Left lung (tissue), 10 donors: ENCODE data around the gene NEURL1. TPM values are rescaled to one million over a fixed set of nuclear protein-coding genes. Genes with fewer than 3 reads are reported as not detected.

Experiments used
- ATAC-seq: fragments of 200-7000 bp; cut with Tn5 transposase; one replicate; pipeline ENCODE4 v1.9.1; 2020; ENCODE audit warnings: moderate library complexity
- DNase-seq, 4 donors: peaks; one replicate each; pipeline ENCODE4 v3.0.0-alpha.2; 2013 to 2020
- H3K27ac ChIP-seq, 2 donors: fragments of 200-600 bp; sonication (generic) in 1 of 2; one replicate each; pipeline versions ENCODE4 v1.5.0 to v1.8.0; 2020 to 2021
- H3K27me3 ChIP-seq, 2 donors: fragments of 200-600 bp; sonication (generic) in 1 of 2; one replicate each; pipeline versions ENCODE4 v1.5.0 to v1.8.0; 2020 to 2021
- H3K36me3 ChIP-seq, 2 donors: fragments of 200-600 bp; sonication (generic) in 1 of 2; one replicate each; pipeline versions ENCODE4 v1.5.0 to v1.8.0; 2020 to 2021
- H3K4me1 ChIP-seq, 2 donors: fragments of 200-600 bp; one replicate each; pipeline ENCODE4 v1.8.0; 2021
- H3K4me3 ChIP-seq, 2 donors: fragments of 200-600 bp; sonication (generic) in 1 of 2; one replicate each; pipeline versions ENCODE4 v1.5.0 to v1.8.0; 2020 to 2021; ENCODE audit warnings: mild to moderate bottlenecking in 1 of 2
- H3K9me3 ChIP-seq, 2 donors: fragments of 200-600 bp; sonication (generic) in 1 of 2; one replicate each; pipeline versions ENCODE4 v1.5.0 to v1.8.0; 2020 to 2021
- CTCF ChIP-seq, 2 donors: fragments of 200-600 bp; sonication (generic) in 1 of 2; IDR thresholded peaks; one replicate each; pipeline versions ENCODE4 v1.5.0 to v1.8.0; 2021; ENCODE audit warnings: antibody characterized with exemption in 2 of 2
- intact Hi-C, 2 donors: fragments of 100-400 bp; cut with DNase I; formaldehyde crosslinking; loops; one replicate each; pipeline versions ENCODE4 v1.11.2 to v1.14.2; 2022
- polyA plus RNA-seq, 6 donors: library from polyadenylated mRNA; unstranded; fragments of 120-200 nt; gene quantifications; one replicate each; pipeline ENCODE4 v1.2.1, GENCODE V29; 2013; ENCODE audit not compliant: insufficient read length in 6 of 6
- total RNA-seq, 2 donors: library from RNA; stranded (reverse); fragmentation: NEBNext Ultra II Directional; extraction: Animal tissue kit (Norgen Biotek cat#: 25700); gene quantifications; one replicate each; pipeline ENCODE4 v1.2.1, GENCODE V29; 2021
- donor health status: DM: no; HTN: yes; CAD: no.
- donor health status: DM: no; HTN: no; CAD: no.

The NEURL1 gene
- total and polyA plus RNA-seq, 8 donors, result 0.76 to 2.1 (median 1.4) TPM

- peaks cover 0 to 1% of the 10 kb centered on the region in 2 donors for H3K4me1 ChIP-seq
- H3K9me3 ChIP-seq, result no peaks in the 10 kb centered on the region
- TF ChIP-seq CTCF (IDR thresholded peaks at IDR 0.05), result no peak
- H3K36me3 ChIP-seq, result peaks cover 0 to 37% of the 10 kb centered on the region in 2 donors
- H3K27ac ChIP-seq, result no peak overlapping the region
- DNase-seq, result no peak
- no peak for ATAC-seq
- no peaks in the 10 kb centered on the region for H3K27me3 ChIP-seq
- H3K4me3 ChIP-seq, result no peak overlapping the region
- intact Hi-C loops, result no loop called here
These were observed 117.5 kb downstream of the NEURL1 start for GRCh38 chr10:103610921-103611511.

- H3K4me3 ChIP-seq, result no peak overlapping the region
- H3K9me3 ChIP-seq, result no peaks in the 10 kb centered on the region
- ATAC-seq (peak; percentile 50), DNase-seq (peak in 1 of 4 donors; percentile 67)
- intact Hi-C loops, result no loop called here
- no peaks in the 10 kb centered on the region for H3K27me3 ChIP-seq
- TF ChIP-seq CTCF (IDR thresholded peaks at IDR 0.05), result no peak
- peaks cover 0 to 51% of the 10 kb centered on the region in 2 donors for H3K36me3 ChIP-seq
- H3K27ac ChIP-seq, result no peak overlapping the region
- H3K4me1 ChIP-seq, result peaks cover 7 to 15% of the 10 kb centered on the region in 2 donors
These were observed 119.2 kb downstream of the NEURL1 start for GRCh38 chr10:103612462-103613365.

GRCh38 chr10:103613616-103614015 lies 120.1 kb downstream of the NEURL1 start:
- H3K9me3 ChIP-seq, result no peaks in the 10 kb centered on the region
- no peak overlapping the region for H3K4me3 ChIP-seq
- H3K36me3 ChIP-seq, result peaks cover 0 to 54% of the 10 kb centered on the region in 2 donors
- ATAC-seq (no peak), DNase-seq (peak in 1 of 4 donors; percentile 1)
- TF ChIP-seq CTCF (IDR thresholded peaks at IDR 0.05), result no peak
- no peaks in the 10 kb centered on the region for H3K27me3 ChIP-seq
- peaks cover 11 to 21% of the 10 kb centered on the region in 2 donors for H3K4me1 ChIP-seq
- intact Hi-C loops, result no loop called here
- no peak overlapping the region for H3K27ac ChIP-seq

GRCh38 chr10:103614306-103615158 lies 121.0 kb downstream of the NEURL1 start:
- no peak for TF ChIP-seq CTCF (IDR thresholded peaks at IDR 0.05)
- H3K36me3 ChIP-seq, result peaks cover 0 to 54% of the 10 kb centered on the region in 2 donors
- DNase-seq (peak in 1 of 4 donors; percentile 21), ATAC-seq (no peak)
- no peak overlapping the region for H3K27ac ChIP-seq
- H3K27me3 ChIP-seq, result no peaks in the 10 kb centered on the region
- peaks cover 11 to 21% of the 10 kb centered on the region in 2 donors for H3K4me1 ChIP-seq
- no peak overlapping the region for H3K4me3 ChIP-seq
- intact Hi-C loops, result no loop called here
- H3K9me3 ChIP-seq, result no peaks in the 10 kb centered on the region
